ENCODE measurements around the gene GTPBP3. TPM values are rescaled to one million over a fixed set of nuclear protein-coding genes. Genes with fewer than 3 reads are reported as not detected.

Gene GTPBP3
- total RNA-seq, 2 experiments from 2014 or later = 21.2 to 24.0 TPM

- peak overlapping the region; percentile 62 for H3K4me3 Mint-ChIP-seq
- no peak for ATAC-seq (ENCODE audit: poor library complexity)
- peaks cover 74% of the 10 kb centered on the region for H3K4me1 ChIP-seq (ENCODE audit: insufficient read depth, low read length)
- intact Hi-C loops (cut with DNase I, micrococcal nuclease) = no loop called here
- no peaks in the 10 kb centered on the region for H3K27me3 Mint-ChIP-seq
- H3K27ac ChIP-seq (ENCODE audit: low read depth in 1 of 2, low read length in 2 of 2) = no peak overlapping the region
- peaks cover 64% of the 10 kb centered on the region for H3K4me1 Mint-ChIP-seq (ENCODE audit: low read depth)
- no peak for TF ChIP-seq CTCF (IDR thresholded peaks at IDR 0.05)
- peaks cover 9% of the 10 kb centered on the region for H3K36me3 ChIP-seq (ENCODE audit: insufficient read depth, low read length)
- ChIA-PET CTCF (interaction anchor here (0.6 to 3.4 kb wide), 2 partner anchors 16 to 102 kb away, joined by 3 to 27 read pairs; no protein-coding TSS in a partner anchor), POLR2A (interaction anchor here (1.8 to 2.1 kb wide), 2 partner anchors 27 to 92 kb away, joined by 9 to 31 read pairs; partner anchors contain the start of genes ANO8 and USE1)
- no peak overlapping the region for H3K4me3 ChIP-seq (ENCODE audit: low read length)
- H3K27ac Mint-ChIP-seq = peak overlapping the region; percentile 62
- H3K9me3 Mint-ChIP-seq = no peaks in the 10 kb centered on the region
- DNase-seq = no peak
- H3K9me3 ChIP-seq (ENCODE audit: control insufficient read depth in 1 of 2, insufficient read depth in 1 of 2, low read length in 2 of 2) = no peaks in the 10 kb centered on the region
- H3K27me3 ChIP-seq (ENCODE audit: control insufficient read depth in 1 of 2, insufficient read depth in 2 of 2, low read length in 2 of 2) = no peaks in the 10 kb centered on the region
- H3K36me3 Mint-ChIP-seq (ENCODE audit: low read depth) = peaks cover 21% of the 10 kb centered on the region
These were observed 29.4 kb upstream of the GTPBP3 start for GRCh38 chr19:17307876-17308377.

DNA sequence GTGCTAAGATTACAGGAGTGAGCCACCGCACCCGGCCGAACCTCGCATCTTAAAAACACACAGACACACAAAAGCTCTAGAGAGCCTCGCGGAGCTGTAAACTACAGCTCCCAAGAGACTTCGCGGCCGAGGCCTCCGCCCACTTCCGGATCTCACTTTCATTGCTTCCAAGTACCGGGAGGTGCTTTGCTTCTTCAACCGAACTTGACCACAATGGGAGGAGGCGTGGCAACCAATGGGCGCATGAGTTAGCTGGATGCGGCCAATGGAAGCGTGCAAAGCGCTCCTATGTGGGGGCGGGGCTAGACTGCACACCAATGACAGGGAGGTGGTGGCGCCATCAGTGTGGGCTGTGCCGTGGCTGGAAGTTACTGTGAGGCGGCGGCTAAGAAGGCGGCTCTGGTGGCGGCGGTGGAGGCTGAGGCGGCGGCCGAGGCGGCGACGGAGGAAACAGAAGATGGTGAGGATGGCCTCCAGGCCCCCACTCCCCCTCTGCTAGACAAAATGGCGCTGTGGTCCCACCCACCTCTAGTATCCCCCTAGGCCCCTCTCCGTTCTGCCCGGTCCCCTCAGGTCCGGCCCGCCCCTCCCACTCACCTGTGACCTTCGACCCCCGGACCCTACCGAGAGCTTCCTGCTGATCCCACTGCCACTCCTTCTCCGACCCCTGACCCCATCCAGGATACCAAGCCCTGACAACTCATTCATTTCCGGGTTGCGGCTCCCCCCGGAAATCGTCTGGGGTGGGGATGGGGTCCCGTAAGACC is 28.0 kb upstream of the GTPBP3 start, which contains the start of gene DDA1:
Gene DDA1 (plus strand): TSS at position 366 of the 767 bp plus-strand sequence. CDS start 92 bp downstream, at position 458.
- intact Hi-C loops (cut with DNase I, micrococcal nuclease) = loop anchor here (1.0 kb wide), 3 partner anchors 25 to 42 kb away; partner anchors contain the start of genes ANO8 (in 1 of the 2), BABAM1 (in 1 of the 2) and GTPBP3 (in 1 of the 2)
- peak; percentile 96 to 100 (median 98) for DNase-seq
- no peak for TF ChIP-seq CTCF (IDR thresholded peaks at IDR 0.05)

DNA sequence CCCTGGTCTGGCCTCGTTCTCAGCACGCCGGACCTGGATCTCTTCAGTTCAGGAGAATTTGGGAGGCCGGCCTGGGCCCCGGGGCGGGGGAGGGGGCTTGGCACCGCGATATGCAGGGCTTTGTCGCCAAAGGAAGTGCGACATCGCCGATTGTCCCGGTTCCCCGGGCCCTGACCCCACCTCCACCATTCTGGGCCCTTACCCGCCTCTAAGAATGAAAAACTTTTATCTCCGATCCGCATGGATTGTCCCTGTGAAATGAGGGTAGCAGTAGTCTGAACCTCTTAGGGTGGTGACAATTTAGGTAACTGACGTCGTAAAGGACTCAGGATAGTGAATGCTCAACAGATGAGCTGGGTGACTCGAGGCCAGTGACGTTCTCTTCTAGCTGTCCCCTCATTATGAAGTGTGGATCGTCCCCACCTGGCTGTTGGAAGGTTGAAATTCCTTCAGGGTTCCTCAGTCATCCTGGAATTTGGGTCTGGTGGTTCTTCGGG is 27.3 kb upstream of the GTPBP3 start:
- H3K4me1 ChIP-seq (ENCODE audit: insufficient read depth, low read length) = peaks cover 60% of the 10 kb centered on the region
- intact Hi-C loops (cut with DNase I, micrococcal nuclease) = loop anchor here (1.0 kb wide), 3 partner anchors 24 to 43 kb away; partner anchors contain the start of genes ANO8 (in 1 of the 2), BABAM1 (in 1 of the 2) and GTPBP3 (in 1 of the 2)
- H3K27ac Mint-ChIP-seq = peak overlapping the region; percentile 89
- peaks cover 29% of the 10 kb centered on the region for H3K36me3 ChIP-seq (ENCODE audit: insufficient read depth, low read length)
- H3K4me3 ChIP-seq (ENCODE audit: low read length) = peak overlapping the region; percentile 99
- ATAC-seq (ENCODE audit: poor library complexity) (no peak), DNase-seq (no peak)
- H3K36me3 Mint-ChIP-seq (ENCODE audit: low read depth) = peaks cover 30% of the 10 kb centered on the region
- peak overlapping the region; percentile 78 to 81 for H3K27ac ChIP-seq (ENCODE audit: low read depth in 1 of 2, low read length in 2 of 2)
- POLR2A ChIA-PET = interaction anchor here (0.5 to 2.3 kb wide), 11 partner anchors 17 to 296 kb away, joined by 3 to 31 read pairs (median 9); partner anchors contain the start of genes ANO8, BABAM1, BST2 and MVB12A
- H3K9me3 Mint-ChIP-seq = no peaks in the 10 kb centered on the region
- H3K9me3 ChIP-seq (ENCODE audit: control insufficient read depth in 1 of 2, insufficient read depth in 1 of 2, low read length in 2 of 2) = no peaks in the 10 kb centered on the region
- TF ChIP-seq CTCF (IDR thresholded peaks at IDR 0.05) = no peak
- CTCF ChIA-PET = interaction anchor here (0.7 to 0.8 kb wide), 2 partner anchors 17 to 628 kb away, joined by 3 to 6 read pairs; no protein-coding TSS in a partner anchor
- peak overlapping the region; percentile 93 for H3K4me3 Mint-ChIP-seq
- H3K4me1 Mint-ChIP-seq (ENCODE audit: low read depth) = peaks cover 46% of the 10 kb centered on the region
- H3K27me3 Mint-ChIP-seq = no peaks in the 10 kb centered on the region
- H3K27me3 ChIP-seq (ENCODE audit: control insufficient read depth in 1 of 2, insufficient read depth in 2 of 2, low read length in 2 of 2) = no peaks in the 10 kb centered on the region

More for the DNA sequence above, 28.0 kb upstream of the GTPBP3 start, which contains the start of gene DDA1:
- ATAC-seq (ENCODE audit: poor library complexity) = peak; percentile 87
- Histone ChIP-seq H3K36me3 (ENCODE audit: insufficient read depth, low read length) (peaks cover 23% of the 10 kb centered on the region), H3K4me3 (ENCODE audit: low read length) (peak within 1 kb of the TSS; percentile 99), H3K27me3 (ENCODE audit: control insufficient read depth in 1 of 2, insufficient read depth in 2 of 2, low read length in 2 of 2) (no peaks in the 10 kb centered on the region), H3K4me1 (ENCODE audit: insufficient read depth, low read length) (peaks cover 67% of the 10 kb centered on the region), H3K27ac (ENCODE audit: low read depth in 1 of 2, low read length in 2 of 2) (peak within 1 kb of the TSS; percentile 78 to 81), H3K9me3 (ENCODE audit: control insufficient read depth in 1 of 2, insufficient read depth in 1 of 2, low read length in 2 of 2) (no peaks in the 10 kb centered on the region)
- peak within 1 kb of the TSS; percentile 93 for H3K4me3 Mint-ChIP-seq
- no peaks in the 10 kb centered on the region for H3K9me3 Mint-ChIP-seq
- ChIA-PET POLR2A (interaction anchor here (0.6 to 2.3 kb wide), 20 partner anchors 10 to 550 kb away, joined by 3 to 31 read pairs (median 5); partner anchors contain the start of genes ANO8, BABAM1, BST2 and HAUS8), CTCF (interaction anchor here (1.0 to 1.1 kb wide), 3 partner anchors 12 to 82 kb away, joined by 3 read pairs; no protein-coding TSS in a partner anchor)
- H3K27me3 Mint-ChIP-seq = no peaks in the 10 kb centered on the region
- peaks cover 52% of the 10 kb centered on the region for H3K4me1 Mint-ChIP-seq (ENCODE audit: low read depth)
- peaks cover 29% of the 10 kb centered on the region for H3K36me3 Mint-ChIP-seq (ENCODE audit: low read depth)
- peak within 1 kb of the TSS; percentile 89 for H3K27ac Mint-ChIP-seq
